Stimulated activated CD4-positive, alpha-beta T cell treated with anti-CD3 and anti-CD28 coated beads, Interleukin-15, amount 100 ng/mL, for 1 hour (primary cell): Measurements from ENCODE around the gene TLE4.
"Not testable (repeated sequence)": the region's sequence is repeated elsewhere in the genome, so short reads cannot be mapped to it uniquely, and the experiment has no call there.

ENCODE experiments used
- DNase-seq, 2 donors: peaks; one replicate each; pipeline ENCODE4 v3.0.0-alpha.2; 2020; ENCODE audit warnings: low read depth in 1 of 2, low spot score in 1 of 2

TLE4 gene

DNA sequence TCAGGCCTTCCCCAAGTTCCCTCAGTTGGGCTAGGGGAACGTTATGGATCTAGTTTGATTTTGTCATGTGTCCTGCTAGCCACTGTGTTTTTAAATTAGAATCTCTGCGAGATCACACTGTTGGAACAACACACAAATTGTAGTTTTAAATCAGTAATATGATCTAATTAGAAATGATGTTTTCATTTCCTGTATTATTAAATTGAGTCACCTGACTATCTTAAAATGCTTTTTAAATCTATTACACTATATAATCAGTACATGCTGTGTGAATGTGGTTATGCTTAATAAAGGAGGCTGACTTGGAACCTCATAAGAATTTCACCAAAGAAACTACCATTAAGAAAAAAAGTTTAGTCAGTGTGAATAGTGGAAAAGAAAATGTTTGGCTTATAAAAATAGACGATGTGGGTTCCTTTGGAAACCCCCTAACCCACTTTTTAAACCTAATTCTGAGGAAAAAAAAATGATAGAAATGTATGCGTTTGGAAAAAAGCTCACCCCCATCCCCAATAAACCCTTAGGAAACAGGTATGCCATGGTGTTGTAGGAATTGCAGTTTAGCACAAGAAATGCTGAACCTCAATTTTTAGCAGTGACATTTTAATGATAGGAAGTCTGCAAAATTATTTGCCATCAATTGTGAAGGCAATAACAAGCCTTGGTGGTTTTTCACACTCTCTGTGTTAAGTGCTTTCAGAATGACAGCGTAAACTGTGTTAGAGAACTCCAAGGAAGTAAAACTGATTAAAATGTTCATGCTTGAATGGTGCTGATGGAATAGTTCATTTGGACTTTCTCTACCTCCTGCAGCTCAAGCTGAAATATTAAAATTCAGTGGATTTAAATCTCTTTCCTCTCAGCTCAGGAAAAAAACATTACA is 59.0 kb downstream of the TLE4 start:
- DNase-seq: no peak

DNA sequence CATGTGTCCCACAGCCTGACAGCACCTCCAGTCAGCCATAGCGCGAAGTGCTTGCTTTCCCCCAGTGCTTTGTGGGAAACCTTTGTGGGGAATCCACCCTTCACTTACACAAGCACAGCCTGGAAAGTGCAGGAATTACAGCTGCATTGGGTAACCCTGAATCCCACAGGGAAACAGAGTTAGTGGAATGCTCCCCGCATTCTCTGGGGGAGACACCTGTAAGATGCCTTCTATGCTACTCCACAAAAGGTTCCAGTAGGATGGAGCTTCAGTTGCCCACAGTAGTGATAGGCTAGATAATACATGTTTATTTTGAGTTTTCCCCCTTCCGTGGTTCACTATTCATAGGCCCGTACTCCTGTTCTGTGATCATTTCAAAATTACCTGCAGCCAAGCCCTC is 60.3 kb downstream of the TLE4 start:
- DNase-seq: no peak

DNA sequence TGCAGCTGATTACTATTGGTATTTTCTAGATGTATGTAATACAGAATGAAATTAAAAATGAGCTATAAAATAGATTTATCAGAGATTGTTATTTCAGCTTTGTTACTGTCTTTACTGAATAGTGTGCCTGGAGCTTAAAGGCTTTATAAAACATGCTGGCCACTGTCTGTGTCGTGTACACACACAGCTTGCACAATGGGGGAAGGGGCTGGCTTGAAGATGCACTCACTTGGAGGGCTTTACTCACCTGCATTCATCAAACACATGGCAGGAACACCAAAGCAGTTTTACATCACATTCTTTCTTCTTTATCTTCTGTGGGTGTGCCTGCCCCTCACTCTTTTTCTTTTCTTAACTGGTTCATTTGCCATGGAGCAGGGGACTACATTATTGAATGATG is 60.9 kb downstream of the TLE4 start:
- no peak for DNase-seq

DNA sequence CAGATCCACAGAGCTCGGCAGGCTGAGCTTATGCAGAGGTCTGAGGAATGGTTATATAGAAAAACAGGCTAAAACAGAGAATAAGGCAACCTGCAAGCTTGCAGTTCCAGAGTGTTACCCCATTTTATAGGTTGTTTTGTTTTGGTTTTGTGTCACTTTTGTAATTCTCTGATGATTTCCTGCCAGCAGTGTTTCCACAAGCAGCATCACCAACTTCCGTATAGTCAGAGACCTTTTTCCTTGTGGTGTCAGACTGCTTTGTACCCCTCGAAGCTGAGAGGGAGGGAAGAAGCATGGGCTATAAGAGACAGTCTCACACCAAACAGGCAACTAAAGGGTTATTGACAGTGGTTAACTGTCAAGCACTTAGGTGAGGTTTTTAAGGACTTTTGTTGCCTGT is 61.8 kb downstream of the TLE4 start:
- no peak for DNase-seq

DNA sequence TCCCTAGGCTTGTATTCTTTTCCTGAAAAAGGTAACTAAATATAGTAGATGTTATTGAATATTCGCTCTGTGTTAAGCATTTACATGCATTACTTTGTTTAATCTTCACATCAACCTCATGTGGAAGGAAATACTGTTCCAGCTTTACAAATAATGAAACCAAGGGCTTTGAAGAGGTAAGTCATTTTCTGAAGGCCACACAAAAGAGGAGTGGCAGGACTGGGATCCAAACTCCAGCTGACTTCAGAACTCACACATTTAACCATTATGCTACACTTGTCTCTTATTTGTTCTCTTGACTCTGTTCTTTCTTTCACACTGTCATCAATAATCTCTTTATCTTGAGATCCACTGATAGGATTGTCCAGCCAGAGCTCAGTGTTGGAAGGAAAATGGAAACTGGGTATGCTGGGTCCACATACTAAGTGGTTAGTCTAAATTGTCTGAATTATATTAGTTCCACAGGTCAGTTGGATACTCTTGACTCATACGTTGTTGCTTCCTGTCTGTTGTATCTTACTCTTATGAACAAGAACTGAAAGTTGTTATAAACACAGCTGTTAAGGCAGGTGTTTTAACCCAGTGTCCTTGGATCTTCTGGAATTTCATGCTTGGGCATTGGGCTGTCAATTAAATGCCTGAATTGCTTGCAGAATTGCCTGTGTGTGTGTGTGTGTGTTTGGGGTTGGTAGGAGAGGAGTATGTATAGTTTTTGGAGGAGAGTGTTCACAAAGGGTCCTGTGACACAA is 65.6 kb downstream of the TLE4 start:
- no peak for DNase-seq

GRCh38 chr9:79638806-79639205 is 67.0 kb downstream of the TLE4 start:
- DNase-seq: no peak

DNA sequence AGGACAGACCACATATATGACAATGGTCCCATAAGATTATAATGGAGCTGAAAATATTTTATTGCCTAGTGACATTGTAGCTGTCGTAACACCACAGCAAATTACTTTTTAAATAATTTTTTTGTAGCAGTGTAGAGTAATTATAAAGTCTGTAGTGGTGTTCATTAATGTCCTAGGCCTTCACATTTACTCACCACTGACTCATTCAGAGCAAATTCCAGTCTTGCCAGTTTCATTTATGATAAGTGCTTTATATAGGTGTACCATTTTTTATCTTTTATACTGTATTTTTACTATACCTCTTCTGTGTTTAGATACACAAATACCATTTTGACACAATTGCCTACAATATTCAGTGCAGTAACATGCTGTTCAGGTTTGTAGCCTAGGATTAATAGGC is 67.6 kb downstream of the TLE4 start:
- no peak for DNase-seq

DNA sequence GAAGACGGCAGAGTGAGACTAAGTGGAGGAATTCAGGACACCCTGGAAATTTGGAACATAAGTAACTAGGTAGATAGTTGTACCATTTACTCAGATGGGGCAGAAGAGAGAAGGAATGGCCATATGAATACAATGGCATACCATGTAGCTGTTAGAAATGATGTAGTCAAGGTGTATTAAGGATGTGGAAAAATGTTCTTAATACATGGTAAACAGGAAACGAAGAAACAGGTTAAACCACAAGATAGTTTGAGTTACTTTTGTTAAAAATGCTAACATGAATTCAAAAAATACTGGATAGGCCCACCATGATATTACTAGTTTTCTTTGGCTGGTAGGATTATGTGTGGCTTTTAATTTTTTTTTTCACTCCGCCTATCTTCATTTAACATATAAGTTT is 68.3 kb downstream of the TLE4 start:
- not testable (repeated sequence) for DNase-seq

DNA sequence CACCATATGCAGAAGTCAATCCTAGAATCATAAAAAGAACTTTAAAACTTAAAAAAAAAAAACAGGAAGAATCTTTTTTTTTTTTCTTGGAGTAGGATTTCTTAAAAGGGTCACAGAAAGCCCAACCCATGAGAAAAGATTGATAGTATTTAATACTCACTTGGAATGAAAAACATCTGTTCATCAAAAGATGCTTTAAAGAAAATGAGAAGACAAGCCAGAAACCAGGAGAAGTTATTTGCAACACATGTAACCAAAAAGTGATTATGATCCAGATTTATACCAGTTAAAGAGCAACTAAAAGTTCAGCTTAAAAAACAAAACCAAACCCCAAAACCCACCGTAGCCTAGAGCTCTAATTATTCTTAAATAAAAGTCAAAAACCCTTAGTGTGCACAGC is 69.3 kb downstream of the TLE4 start:
- no peak for DNase-seq

GRCh38 chr9:79642671-79643070 is 70.9 kb downstream of the TLE4 start:
- DNase-seq: no peak

DNA sequence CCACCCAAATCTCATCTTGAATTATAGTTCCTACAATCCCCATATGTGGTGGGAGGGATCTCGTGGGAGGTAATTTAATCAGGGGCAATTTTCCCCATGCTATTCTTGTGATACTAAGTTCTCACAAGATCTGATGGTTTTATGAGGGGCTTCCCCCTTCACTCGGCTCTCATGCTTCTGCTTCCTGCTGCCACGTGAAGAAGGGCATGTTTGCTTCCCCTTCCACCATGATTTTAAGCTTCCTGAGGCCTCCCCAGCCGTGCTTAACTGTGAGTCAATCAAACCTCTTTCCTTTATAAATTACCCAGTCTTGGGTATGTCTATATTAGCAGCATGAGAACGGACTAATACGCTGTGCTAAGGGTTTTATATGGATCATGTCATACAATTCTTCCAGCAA is 72.3 kb downstream of the TLE4 start:
- no peak for DNase-seq

DNA sequence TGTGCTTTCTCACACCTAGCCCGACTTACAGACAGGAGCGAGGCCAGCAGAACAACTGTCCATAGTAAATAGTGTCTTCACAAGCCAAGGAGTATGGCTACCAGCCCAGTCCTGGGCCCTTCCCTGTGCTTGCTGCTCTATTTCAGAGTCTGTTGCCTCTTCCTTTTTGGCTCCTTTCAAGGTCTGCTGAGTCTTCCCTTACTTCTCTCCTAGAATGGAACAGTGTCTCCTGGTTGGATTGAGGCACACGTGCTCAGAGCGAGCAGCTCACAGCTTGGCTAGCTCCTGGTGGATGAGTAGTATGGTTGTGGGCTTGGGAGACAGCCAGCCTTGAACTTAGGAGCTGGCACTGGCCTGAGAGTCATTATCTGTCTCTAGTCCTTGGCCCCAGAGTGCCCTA is 72.8 kb downstream of the TLE4 start:
- no peak for DNase-seq

DNA sequence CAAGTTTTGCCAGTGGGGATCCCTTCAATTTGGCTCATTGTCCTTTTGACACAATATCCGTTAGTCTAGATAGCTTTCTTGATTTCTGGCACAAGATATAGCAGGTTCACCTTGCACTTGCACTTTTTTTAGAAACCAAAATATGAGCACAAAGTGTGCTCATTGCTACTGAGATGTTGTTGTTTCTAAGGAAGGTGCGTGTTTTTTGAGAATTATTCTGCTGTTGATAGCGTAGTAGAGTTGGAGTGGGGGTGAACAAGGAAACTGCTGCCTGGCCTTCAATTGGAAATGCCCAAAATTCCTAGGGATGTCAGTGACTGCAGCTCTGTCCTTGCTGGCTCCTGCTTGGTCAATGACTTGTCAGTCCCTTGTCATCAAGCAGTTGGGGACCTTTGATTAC is 73.3 kb downstream of the TLE4 start:
- DNase-seq: no peak

DNA sequence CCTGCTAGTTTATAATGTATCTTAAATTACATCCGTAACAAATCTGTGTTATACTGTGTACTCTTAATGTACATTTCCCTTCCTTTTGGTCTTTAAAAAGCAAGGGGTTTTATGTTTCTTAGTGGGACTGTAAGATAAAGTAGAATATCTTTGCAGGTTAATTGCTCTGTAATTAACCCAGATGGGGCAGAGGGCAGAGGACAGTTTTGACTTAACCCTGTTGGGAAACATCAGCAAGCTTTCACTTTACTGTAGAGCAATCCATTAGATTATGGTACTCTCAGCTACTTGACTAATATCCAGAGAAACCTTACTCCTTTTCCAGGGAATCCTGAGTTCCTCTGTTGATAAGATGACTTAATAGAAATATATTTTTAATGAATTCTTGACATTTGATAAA is 74.3 kb downstream of the TLE4 start:
- DNase-seq: no peak

DNA sequence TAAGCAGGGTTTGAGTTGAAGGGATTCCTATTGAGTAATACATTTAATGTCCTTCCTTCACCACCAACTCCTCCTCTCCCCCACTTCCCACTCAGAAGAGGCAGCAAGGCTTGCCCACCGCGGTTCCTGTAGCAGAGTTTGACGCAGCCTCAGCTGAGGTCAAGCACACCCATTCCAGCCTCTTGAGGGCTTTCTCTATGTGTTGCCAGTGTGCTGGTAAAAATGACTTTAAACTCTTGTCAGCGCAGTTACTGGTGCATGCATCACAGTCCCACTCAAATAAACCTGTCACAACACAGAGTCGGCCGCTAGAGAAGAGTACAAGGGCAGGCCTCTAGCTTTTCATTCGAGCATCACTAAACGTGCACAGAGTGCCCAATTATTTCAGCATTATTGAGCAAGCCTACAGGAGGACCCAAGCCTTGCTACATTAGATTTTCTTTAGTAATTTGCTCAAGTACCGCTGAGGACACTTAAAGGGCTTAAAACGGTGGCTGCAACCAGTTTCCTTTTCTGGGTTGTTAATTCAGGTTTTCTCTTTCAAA is 79.6 kb downstream of the TLE4 start:
- no peak for DNase-seq

DNA sequence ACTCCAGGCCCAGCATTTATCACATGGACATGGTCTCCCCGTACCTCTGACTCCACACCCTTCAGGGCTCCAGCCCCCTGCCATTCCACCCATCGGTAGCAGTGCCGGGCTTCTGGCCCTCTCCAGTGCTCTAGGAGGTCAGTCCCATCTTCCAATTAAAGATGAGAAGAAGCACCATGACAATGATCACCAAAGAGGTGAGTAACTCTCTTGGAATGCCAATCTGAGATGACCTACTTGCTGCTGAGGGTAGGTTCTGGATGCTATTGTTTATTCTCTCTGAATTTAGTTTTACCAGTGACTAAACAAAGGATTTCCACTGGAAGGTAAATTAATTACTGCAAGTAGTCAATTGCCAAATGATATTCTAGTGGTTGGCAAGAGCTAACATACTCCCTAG is 80.8 kb downstream of the TLE4 start:
- DNase-seq: no peak

DNA sequence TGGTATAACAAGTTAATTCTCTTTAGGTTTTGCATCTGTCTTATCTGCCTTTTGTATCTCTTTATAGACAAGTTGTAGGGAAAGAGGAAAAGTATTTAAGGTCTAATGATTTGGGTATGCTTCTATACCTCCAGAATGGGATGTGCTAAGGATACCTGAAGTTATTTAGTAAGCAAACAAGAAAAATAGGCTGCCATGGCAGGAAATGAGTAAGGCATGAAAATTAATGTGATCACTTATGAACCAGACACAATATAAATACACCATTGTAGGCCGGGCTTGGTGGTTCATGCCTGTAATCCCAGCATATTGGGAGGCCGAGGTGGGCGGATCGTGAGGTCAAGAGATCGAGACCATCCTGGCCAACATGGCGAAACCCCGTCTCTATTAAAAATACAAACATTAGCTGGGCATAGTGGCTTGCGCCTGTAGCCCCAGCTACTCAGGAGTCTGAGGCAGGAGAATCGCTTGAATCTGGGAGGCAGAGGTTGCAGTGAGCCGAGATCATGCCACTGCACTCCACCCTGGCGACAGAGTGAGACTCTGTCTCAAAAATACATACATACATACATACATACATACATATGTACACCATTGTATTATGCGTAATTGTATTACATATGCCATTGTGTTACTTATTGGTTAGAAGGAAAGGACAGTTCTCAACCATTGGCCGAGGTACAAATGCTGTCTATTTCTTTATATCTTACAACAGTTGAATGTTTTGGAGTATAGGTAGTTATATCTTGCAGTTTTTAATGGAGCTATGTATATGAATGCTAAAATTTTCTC is 83.0 kb downstream of the TLE4 start:
- not testable (repeated sequence) for DNase-seq

DNA sequence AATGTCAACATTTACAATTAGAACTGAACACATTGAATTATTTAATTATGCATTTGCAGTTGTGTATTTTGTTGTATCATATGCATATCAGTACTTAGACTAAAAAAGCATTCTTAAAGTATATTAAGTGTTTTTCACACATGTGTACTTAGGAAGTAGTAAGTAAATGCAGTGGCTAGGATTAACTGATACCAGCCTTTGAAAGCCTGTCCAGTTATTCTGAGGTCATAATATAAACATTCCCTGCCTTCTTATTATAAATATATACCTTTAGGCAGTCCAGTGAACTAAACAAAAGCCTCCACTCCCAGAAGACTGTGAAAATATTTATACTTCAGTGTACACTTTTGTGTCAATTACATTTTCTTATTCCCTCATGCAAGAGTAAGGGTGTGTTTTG is 83.8 kb downstream of the TLE4 start:
- no peak for DNase-seq

GRCh38 chr9:79656169-79656568 is 84.4 kb downstream of the TLE4 start:
- DNase-seq: no peak

DNA sequence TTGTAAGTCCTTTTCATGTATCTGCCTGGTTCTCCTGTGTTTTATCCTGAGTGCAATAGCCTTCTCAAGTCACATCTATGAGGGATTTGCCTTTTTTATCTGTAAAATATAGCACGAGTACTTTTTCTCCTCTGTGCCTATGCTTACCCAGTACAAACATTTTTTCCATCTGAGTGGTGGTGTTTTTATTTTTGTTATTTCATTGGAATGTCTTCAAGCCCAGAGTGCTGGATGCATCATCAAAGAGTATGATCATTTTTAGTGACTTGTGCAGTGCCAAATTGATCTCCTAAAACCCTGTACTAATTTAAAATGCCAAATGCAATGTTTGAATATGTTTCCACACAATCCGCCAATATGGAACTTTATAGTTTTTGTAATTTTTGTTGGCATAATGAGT is 86.1 kb downstream of the TLE4 start:
- DNase-seq: no peak

GRCh38 chr9:79658926-79659325 is 87.2 kb downstream of the TLE4 start:
- no peak for DNase-seq

DNA sequence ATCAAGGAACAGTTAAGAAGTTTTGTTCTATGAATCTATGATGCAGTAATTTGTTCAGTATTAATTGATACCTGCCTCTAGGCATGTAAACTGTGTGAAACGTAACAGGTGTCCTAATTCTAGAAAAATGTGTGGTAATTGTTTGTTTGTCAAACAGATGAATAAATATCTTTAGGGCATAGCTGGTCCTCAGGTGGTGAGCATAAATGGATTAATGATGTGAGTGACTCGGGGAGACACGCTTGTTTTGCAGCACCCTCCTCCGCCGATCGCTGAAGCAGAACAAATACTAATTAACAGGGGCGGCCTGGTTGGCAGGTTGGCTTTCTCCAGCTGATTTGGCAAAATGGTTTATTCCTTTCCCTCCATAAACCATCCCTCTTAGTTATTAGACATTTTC is 88.8 kb downstream of the TLE4 start:
- DNase-seq: no peak
